Jurkat, Clone E6-1 (cell line): Measurements from ENCODE around the gene ANGPTL2.
A peak's percentile ranks its signal among the peaks of the same experiment; 100 is the strongest.

Source experiments
- DNase-seq: peaks from one replicate; pipeline ENCODE4 v3.0.0-alpha.2; 2011; ENCODE audit warnings: low read depth, low spot score
- H3K4me3 ChIP-seq: 2 replicates; pipeline ENCODE4 v1.5.1; 2011; ENCODE audit warnings: mild to moderate bottlenecking, low read length, control low read depth, moderate library complexity

Gene ANGPTL2

DNA sequence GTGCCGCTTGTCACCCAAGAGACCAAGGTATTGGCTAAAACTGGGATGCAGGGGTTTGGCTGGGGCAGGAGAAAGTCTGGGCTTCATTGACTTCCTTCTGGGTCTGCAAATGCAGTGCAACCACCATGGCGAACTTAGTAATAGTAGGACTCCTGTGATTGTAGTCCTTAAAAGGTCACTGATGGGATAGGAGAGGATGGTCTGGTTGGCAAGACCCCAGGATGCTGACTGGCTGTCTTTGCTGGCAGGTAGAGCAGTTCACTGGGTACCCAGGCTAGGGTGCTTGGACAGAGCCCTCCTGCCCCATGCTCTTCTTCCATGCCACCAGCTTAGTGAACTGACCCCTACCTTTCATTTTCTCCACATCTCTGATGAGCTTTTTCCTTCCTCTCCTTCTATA is 37.2 kb downstream of the ANGPTL2 start:
- no peak overlapping the region for H3K4me3 ChIP-seq
- no peak for DNase-seq

DNA sequence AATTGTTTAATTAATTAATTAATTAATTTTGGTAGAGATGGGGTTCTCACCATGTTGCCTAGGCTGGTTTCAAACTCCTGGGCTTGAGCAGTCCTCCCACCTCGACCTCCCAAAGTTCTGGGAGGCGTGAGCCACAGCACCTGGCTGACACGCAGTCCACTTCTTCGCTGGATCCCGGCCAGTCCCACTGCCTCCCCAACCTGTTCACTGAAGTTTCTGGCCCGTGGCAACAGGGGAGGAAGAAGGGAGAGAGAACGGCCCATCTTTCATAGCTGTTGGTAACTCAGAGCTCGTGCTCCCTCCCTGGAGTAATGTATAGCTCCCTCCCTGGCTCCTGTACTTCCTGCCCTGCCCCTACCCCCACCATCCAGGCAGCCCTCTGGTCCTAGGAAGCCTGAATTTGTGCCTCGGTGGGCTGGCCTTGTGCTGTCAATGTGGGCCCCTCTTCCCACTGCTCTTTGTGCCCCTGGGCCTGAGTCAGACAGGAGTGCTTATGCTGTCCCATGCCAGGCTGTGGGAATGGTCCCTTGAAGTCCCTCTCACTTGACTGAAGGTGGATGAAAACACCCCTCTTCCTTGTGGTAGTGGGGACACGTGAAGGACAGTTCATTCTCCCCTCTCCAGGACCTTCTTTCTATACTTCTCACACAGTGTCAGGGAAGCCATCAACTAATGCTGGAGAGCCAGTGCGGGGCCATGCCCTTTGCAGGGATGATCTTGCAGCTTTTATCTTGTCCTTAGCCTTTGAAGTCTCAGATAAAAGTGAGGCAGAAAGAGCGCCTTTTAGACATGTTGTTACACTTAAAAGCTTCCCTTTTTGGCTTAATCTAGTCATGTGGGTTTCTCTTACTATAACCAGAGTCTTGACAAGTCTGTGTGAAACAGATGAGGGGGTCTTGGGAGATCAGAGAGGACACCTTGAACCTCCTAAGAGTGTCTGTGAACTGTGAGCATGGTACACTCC is 38.1 kb downstream of the ANGPTL2 start:
- peak; percentile 90 for DNase-seq
- no peak overlapping the region for H3K4me3 ChIP-seq

DNA sequence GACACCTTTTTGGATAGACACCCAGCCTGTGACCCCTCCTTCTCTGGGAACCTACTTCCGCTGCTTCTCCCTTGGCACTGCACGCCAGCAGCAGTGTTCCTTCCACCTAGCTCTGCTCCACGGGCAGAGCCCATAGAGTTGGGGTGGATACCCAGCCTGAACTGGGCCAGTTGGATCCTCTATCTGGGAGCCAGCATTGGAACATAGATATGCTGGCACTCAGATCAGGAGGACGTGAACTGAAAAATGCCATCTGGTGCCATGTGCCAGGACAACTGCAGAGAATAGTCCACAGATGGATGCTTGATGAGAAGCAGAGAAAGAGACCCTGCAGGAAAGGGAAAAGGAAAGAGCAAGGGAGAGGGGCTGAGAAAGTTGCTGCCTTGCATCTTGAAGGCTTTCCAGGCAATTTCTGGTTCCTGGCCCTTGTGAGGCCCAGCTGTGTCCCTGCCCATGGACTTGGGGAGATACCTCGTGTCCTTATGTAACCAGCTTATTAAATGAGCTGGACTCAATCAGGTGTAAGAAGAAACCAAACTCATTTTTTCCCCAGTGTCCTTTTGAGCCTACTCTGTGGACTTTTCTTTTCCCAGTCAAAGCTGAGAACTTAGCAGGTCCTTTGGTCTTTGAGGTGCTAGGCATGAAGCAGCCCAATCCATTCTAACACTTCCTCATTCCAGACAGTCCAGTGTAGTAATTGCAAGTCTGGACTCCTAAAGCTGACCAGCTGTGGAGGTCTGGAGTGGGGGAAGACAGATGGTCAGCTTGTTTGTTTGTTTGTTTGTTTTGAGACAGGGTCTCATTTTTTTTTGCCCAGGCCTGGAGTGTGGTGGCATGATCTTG is 39.1 kb downstream of the ANGPTL2 start:
- no peak for DNase-seq
- H3K4me3 ChIP-seq: no peak overlapping the region

DNA sequence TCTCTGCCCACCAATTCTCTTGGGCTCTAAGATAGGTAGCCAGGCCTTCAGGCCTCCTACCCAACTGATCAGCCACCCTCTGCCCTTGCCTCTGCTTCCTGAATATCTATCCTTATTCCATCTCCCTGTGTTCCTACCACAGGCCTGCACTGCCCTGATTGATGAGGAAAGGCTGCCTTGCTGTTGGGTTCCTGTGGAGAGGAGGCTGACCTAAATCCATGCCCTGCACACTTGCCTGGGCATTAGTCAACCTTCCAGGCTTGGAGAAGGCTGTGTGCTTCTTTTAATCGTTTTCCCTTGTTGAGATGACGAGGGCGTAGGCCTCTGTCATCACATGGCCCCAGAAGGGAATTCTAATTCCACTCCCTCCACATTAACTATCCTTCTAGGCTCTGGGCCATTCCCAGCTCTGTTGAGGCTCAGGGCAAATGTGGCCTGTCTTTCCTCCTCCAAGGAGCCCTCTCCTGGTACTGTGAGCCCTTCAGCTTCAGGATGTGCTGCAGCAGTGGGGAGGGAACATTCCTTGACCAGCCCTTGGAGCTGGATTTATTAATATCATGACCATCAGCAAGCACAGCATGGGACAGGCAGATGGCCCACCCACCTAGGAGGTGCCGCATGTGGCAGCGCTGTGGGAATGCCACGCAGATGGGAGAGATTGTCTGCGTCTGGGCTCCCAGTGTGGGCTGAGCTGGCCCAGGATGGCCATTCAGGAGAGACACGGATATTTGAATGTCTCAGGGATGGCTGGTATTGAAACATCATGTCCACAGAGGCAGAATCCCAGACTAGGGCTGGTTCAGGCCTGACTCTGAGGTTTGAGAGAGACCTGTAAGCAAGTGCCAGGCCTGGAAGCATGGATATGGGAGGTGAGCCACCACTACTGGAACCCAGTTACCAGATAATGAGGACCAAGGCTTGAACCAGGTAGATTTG is 40.9 kb downstream of the ANGPTL2 start:
- H3K4me3 ChIP-seq: no peak overlapping the region
- DNase-seq: no peak

DNA sequence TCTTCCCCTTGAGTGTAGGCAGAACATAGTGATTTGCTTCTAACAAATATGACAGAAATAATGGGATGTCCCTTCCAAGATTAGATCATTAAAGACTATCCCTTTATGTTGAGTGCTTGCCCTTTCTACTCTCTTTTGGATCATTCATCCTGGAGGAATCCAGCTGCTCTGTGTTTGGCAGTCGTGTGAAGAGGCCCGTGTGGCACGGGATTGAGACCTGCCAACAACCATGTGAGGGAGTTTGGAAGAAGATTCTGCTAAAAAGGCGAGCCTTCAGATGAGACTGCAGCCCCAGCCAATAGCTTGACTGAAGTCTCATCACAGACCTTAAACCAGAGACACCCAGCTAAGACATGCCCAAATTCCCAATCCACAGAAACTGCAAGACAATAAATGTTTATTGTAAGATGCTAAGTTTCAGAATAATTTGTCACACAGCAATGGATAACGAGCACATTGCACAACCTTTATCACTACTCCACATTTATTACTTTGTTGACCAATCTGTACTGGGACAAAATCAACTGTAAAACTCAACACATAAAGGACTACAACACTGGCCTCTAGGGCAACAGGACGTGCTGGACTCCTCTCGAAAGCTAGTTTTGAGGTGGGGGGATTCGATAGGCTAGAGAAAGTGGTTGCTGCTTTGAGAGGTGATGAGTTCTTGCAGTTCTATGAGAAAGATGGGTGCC is 42.8 kb downstream of the ANGPTL2 start:
- no peak overlapping the region for H3K4me3 ChIP-seq
- no peak for DNase-seq

DNA sequence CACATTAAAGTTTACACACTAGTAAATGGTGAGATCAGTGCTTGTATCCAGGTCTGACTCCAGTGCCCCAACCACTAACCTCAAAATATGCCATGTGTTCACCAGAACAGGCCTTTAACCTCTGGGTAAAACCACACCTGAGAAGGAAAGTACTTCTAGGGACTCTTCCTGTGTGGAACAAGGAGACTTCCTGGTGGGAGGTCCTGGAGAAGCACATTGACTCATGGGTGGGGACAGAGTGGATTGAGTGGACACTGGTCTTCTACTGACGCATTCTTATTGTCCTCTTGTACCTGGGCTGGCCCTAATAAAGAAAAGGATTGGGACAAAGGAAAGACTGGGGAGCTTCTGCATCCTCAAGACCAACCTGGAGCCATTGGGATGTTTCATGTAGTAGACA is 43.4 kb downstream of the ANGPTL2 start:
- no peak overlapping the region for H3K4me3 ChIP-seq
- peak; percentile 28 for DNase-seq

DNA sequence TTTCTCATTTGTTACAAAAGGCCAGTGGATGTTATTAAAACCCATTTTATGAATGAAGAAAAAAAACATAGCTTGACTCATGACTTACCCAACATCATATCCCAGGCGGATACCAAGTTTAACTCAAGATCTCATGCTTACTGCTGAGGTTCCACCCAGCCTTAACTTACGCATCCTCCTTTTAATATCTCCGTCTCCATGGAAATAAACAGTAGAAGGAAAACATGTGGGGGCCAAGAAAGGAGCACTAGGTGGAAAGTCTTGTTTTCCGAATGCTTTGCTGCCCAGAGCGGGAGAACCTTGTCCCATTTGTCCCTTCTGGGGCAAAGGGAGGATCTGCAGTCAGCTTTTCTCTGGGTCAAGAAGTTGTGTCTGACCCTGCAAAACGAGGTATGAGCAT is 44.1 kb downstream of the ANGPTL2 start:
- no peak for DNase-seq
- H3K4me3 ChIP-seq: no peak overlapping the region

DNA sequence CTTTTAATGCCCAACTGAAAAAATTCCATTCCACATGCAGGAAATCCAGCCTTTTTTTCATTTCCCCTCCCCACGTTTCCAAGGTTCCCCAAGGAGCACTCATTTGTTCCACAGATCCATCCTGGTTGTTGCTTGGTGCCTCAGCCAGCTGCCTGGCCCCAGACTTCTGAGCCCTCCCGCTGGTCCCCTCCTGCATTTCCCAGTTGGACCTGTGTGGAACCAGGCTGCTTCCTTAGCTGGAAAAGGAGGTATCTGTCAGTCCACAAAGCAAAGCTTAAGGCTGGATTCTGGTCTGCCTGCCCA is 44.8 kb downstream of the ANGPTL2 start:
- H3K4me3 ChIP-seq: no peak overlapping the region
- no peak for DNase-seq

DNA sequence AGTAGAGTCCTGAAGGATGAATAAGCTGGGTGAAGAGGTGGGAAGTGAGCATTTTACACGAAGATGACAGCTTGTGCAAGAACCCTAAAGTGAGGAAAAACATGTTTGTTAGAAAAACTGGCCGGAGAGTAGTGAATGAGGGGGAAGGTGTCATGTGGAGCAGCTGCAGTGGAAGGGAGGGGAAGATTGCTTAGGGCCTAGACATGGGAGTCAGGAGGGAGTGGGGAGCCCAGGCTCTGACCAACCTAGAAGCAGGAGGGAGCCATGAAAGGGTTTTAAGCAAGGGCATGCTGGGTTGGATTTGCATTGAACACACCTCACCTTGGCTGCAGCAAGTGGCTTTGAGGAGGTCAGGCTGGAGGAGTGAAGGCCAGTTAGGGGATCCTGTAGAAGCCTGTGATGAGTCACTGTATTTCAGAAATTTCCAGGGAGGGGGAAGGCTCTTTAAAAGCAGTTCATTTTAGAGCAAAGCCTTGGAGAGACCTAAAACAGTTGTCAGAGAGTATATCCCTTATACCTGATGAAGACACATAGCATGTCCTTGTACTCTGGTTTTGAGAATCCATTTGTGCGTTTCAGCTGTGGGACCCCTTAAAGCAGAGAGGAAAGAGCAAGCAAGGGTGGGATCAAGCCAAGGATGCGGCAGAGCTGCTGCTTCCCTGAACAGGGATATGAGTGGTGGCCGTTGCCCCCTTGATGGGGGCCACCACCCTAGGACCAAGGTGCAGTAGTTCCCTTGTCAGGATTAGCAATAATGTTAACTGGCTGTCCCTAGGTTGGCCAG is 45.4 kb downstream of the ANGPTL2 start:
- H3K4me3 ChIP-seq: no peak overlapping the region

DNA sequence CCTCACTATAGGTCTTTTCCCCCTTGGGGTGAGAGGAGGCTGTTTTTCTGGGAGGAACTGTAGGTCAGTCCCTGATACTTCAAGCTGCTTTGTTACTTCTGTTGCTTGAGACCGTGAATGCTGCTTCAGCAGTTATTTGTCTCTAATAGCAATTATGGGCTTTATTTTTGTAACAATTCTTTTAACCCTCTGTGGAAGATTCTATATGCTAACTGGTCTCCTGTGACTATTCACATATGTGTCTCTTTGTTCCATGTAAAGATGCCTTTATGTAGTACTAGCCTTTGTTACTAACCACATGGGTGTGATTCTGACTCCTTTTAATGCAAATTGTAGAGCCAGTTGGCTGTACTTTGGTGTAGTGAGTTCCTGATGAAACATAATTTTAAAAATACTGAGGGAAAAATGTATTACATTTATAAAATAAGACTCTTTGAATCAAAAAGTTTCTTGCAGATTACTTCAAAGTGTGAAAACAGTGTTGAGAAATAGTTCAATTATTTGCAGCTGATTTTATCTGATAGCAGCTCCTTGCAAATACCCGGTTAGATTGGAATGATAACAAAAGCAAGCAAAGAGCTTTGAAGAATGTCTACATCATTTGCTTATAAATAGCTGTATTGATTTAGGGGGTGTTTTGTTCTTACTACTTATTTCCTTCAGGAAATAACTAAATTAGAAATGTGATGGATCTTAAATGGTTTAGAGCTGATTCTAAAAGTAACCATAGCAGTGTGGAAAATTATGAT is 46.6 kb downstream of the ANGPTL2 start:
- no peak overlapping the region for H3K4me3 ChIP-seq
- no peak for DNase-seq

More for the DNA sequence above, 45.4 kb downstream of the ANGPTL2 start:
- no peak for DNase-seq

DNA sequence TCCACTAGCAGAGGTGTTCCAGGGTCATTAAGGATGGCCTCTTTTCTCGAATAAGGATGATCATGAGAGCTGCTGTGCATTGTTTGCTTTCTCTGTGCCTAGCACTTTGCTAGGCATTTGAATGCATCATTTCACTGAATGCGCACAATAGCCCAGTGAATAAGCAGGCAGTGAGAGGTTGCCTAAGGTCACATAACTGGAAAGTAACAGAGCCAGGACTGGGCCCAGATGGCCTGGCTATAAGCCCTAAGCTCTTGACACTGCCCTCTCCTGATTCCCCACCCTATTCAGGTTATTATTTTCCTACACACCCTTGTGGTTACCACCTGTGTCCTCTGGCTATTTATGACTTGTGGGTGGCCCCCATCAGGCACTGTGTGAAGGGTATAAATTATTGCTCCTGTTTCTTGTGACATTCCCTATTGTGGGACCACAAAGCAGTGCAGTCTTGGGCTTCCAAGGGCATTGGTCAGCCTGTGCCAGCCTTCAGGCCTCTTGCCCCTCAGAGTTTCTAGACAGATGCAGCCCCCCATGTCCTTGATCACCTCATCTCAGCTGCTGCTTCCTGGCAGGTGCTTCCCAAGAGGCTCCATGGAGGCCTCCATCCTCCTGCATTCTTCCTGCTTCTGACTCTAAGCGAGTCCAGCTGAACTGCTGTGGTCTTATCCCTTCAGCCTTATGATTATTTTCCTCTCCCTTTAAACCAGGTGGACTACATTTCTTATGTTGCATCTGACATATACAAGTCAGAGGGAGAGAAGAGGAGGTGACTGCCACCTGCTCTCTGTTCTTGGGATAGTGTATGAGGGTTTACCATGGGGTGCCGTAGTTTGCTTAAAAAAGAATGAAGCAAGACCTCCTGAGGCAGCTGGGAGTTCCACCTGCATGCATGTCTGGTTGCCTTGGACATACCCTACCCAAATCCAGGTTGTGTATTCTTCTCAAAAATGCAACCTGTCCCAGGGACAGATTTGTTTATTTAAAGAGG is 47.6 kb downstream of the ANGPTL2 start:
- no peak overlapping the region for H3K4me3 ChIP-seq
- no peak for DNase-seq

DNA sequence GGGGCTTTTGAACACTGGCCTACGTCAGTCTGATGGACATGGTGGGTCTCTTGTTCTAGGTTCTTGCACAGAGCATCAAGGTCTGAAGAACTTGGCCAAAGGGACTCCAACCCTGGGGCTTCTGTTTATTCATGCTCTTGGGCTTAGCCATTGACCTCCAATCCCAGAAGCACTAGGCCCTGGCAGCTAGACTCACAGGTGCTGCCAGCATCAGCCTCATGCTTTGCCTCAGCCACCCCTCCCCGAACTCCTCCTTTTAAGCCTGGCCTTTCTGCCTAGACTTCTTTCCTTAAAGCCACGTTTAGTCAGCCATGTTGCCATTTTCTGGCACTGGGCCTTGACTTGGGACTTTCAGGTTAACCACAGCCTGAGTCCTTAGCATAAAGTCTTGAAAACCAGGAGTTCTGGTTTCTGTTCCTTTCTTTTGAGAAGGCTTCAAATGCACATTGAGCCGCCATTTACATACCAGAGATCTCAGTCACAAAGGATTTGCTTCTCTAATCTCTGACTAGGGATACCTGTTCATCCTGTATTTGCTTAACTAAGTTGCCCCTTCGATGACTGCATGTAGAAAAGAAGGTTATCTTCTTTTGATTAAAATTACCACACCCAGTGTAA is 54.7 kb downstream of the ANGPTL2 start:
- no peak for DNase-seq
- H3K4me3 ChIP-seq: no peak overlapping the region

DNA sequence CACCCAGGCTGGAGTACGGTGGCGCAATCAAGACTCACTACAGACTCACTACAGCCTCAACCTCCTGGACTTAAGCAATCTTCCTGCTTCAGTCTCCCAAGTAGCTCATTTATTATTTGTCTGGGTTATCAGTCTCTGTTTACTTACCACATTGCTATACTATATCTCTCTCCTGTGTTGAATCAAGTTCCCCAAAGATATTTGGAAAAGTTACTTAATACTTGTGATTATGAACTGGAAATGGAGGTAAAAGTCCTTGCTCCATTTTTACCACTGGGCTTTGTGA is 55.6 kb downstream of the ANGPTL2 start:
- no peak overlapping the region for H3K4me3 ChIP-seq
- no peak for DNase-seq

DNA sequence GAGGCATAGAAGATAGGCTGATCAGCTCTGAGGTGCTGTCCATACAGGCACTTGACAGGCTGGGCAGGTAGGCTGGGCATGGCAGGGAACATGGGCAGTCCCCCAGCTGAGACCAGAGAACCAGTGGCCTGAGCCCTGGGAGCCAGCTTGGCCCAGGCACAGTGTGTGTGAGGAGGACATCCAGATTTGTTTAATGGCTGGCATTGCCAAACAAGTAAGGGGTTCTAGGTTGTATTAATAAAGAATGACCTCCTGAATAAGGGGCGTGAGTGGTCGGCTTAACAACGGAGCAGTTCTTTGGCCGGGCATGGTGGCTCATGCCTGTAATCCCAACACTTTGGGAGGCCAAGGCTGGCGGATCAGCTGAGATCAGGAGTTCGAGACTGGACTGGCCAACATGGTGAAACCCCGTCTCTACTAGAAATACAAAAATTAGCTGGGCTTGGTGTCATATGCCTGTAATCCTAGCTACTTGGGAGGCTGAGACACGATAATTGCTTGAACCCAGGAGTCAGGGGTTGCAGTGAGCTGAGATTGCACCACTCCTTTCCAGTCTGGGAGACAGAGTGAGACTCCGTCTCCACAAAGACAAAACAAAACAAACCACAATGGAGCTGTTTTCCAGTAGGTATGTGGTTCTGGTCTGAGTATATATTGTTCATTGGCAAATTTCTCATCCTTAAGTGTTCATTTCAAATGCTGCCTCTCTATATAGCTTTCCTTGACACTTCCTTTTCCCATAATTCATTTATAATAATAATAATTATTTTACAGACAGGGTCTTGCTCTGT is 56.2 kb downstream of the ANGPTL2 start:
- H3K4me3 ChIP-seq: no peak overlapping the region
- DNase-seq: no peak

DNA sequence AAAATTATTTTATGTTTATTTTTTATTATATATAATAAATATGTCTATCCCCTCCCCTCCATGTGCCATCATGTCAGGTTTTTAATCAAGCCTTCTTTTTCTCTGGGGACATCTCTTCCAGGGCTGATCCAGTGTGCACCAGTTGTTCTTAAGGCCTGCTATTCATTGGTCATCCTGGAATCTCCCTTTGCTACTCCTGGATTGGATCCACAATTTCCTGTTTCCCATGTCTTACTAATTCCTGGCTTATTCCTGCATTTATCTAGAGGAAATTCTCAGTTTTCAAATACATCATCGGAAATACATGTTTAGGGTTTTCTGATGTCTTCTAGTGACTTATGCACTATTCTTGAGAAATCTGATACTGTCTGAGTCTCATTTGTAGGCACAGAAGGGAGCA is 56.8 kb downstream of the ANGPTL2 start:
- DNase-seq: no peak
- no peak overlapping the region for H3K4me3 ChIP-seq
